ENCODE measurements around the gene ELMO2.

Gene ELMO2

GRCh38 chr20:46396052-46396740 is 10.2 kb downstream of the ELMO2 start:
- Histone ChIP-seq H2AFZ (ENCODE audit: insufficient read depth, low read length, poor library complexity) (no peak overlapping the region), H3K23ac (ENCODE audit: low read length) (no peak overlapping the region), H3K27me3 (ENCODE audit: insufficient read depth, low read length) (no peaks in the 10 kb centered on the region), H4K8ac (ENCODE audit: low read depth, low read length) (no peak overlapping the region), H3K9me3 (ENCODE audit: insufficient read depth, low read depth, low read length) (no peaks in the 10 kb centered on the region), H2BK5ac (ENCODE audit: low read depth, low read length, poor library complexity) (no peak overlapping the region), H3K9ac (ENCODE audit: low read length) (no peak overlapping the region), H3K4me3 (ENCODE audit: low read depth, low read length) (no peak overlapping the region), H3K79me2 (ENCODE audit: control insufficient read depth, insufficient read depth, low read length, poor library complexity) (peaks cover 5% of the 10 kb centered on the region), H3K4ac (ENCODE audit: low read depth, low read length) (no peak overlapping the region), H3K36me3 (ENCODE audit: control insufficient read depth in 1 of 2, insufficient read depth in 2 of 2, low read length in 2 of 2) (peaks cover 16 to 47% of the 10 kb centered on the region in 2 experiments), H4K91ac (ENCODE audit: low read depth, low read length) (no peak overlapping the region), H3K79me1 (ENCODE audit: low read length) (no peaks in the 10 kb centered on the region), H2BK120ac (ENCODE audit: insufficient read depth, low read length, poor library complexity) (no peak overlapping the region), H3K27ac (ENCODE audit: low read depth, low read length) (no peak overlapping the region), H3K4me2 (ENCODE audit: low read length) (no peak overlapping the region), H4K12ac (ENCODE audit: low read depth, low read length) (no peak overlapping the region), H3K18ac (ENCODE audit: low read length) (no peak overlapping the region), H3K14ac (ENCODE audit: low read length) (no peak overlapping the region), H2AK5ac (ENCODE audit: low read length) (no peak overlapping the region), H2BK12ac (ENCODE audit: low read length) (no peak overlapping the region), H3K4me1 (ENCODE audit: control insufficient read depth in 1 of 2, insufficient read depth in 2 of 2, low read length in 2 of 2) (peaks cover 1 to 3% of the 10 kb centered on the region in 2 experiments)
- WGBS (ENCODE audit: extremely low coverage, insufficient coverage, insufficient read length) = no CpG with 5 or more reads among the region's 7 CpGs
- no peak for DNase-seq

GRCh38 chr20:46394872-46395760 is 11.3 kb downstream of the ELMO2 start:
- Histone ChIP-seq H3K4me1 (ENCODE audit: control insufficient read depth in 1 of 2, insufficient read depth in 2 of 2, low read length in 2 of 2) (no peaks in the 10 kb centered on the region), H2AK5ac (ENCODE audit: low read length) (no peak overlapping the region), H3K23ac (ENCODE audit: low read length) (no peak overlapping the region), H2BK12ac (ENCODE audit: low read length) (no peak overlapping the region), H3K27ac (ENCODE audit: low read depth, low read length) (no peak overlapping the region), H3K79me1 (ENCODE audit: low read length) (no peaks in the 10 kb centered on the region), H4K91ac (ENCODE audit: low read depth, low read length) (no peak overlapping the region), H3K18ac (ENCODE audit: low read length) (no peak overlapping the region), H2AFZ (ENCODE audit: insufficient read depth, low read length, poor library complexity) (no peak overlapping the region), H4K8ac (ENCODE audit: low read depth, low read length) (no peak overlapping the region), H2BK5ac (ENCODE audit: low read depth, low read length, poor library complexity) (no peak overlapping the region), H3K9ac (ENCODE audit: low read length) (no peak overlapping the region), H3K4ac (ENCODE audit: low read depth, low read length) (no peak overlapping the region), H3K79me2 (ENCODE audit: control insufficient read depth, insufficient read depth, low read length, poor library complexity) (peaks cover 5% of the 10 kb centered on the region), H3K4me2 (ENCODE audit: low read length) (no peak overlapping the region), H3K36me3 (ENCODE audit: control insufficient read depth in 1 of 2, insufficient read depth in 2 of 2, low read length in 2 of 2) (peaks cover 16 to 53% of the 10 kb centered on the region in 2 experiments), H3K27me3 (ENCODE audit: insufficient read depth, low read length) (no peaks in the 10 kb centered on the region), H3K9me3 (ENCODE audit: insufficient read depth, low read depth, low read length) (no peaks in the 10 kb centered on the region), H3K4me3 (ENCODE audit: low read depth, low read length) (no peak overlapping the region), H3K14ac (ENCODE audit: low read length) (no peak overlapping the region), H2BK120ac (ENCODE audit: insufficient read depth, low read length, poor library complexity) (no peak overlapping the region), H4K12ac (ENCODE audit: low read depth, low read length) (no peak overlapping the region)
- no peak for DNase-seq
- no CpG with 5 or more reads among the region's 11 CpGs for WGBS (ENCODE audit: extremely low coverage, insufficient coverage, insufficient read length)

- no peak for DNase-seq
- no CpG with 5 or more reads among the region's 6 CpGs for WGBS (ENCODE audit: extremely low coverage, insufficient coverage, insufficient read length)
- no peak overlapping the region for H3K4ac ChIP-seq (ENCODE audit: low read depth, low read length)
- no peak overlapping the region for H2BK12ac ChIP-seq (ENCODE audit: low read length)
- no peak overlapping the region for H3K4me3 ChIP-seq (ENCODE audit: low read depth, low read length)
- no peak overlapping the region for H2AFZ ChIP-seq (ENCODE audit: insufficient read depth, low read length, poor library complexity)
- H3K18ac ChIP-seq (ENCODE audit: low read length) = no peak overlapping the region
- H4K12ac ChIP-seq (ENCODE audit: low read depth, low read length) = no peak overlapping the region
- no peak overlapping the region for H2BK120ac ChIP-seq (ENCODE audit: insufficient read depth, low read length, poor library complexity)
- no peak overlapping the region for H4K8ac ChIP-seq (ENCODE audit: low read depth, low read length)
- H3K79me2 ChIP-seq (ENCODE audit: control insufficient read depth, insufficient read depth, low read length, poor library complexity) = peaks cover under 1% of the 10 kb centered on the region
- no peak overlapping the region for H3K23ac ChIP-seq (ENCODE audit: low read length)
- no peak overlapping the region for H2AK5ac ChIP-seq (ENCODE audit: low read length)
- no peak overlapping the region for H4K91ac ChIP-seq (ENCODE audit: low read depth, low read length)
- H3K27ac ChIP-seq (ENCODE audit: low read depth, low read length) = no peak overlapping the region
- no peaks in the 10 kb centered on the region for H3K9me3 ChIP-seq (ENCODE audit: insufficient read depth, low read depth, low read length)
- no peak overlapping the region for H3K4me2 ChIP-seq (ENCODE audit: low read length)
- no peak overlapping the region for H3K14ac ChIP-seq (ENCODE audit: low read length)
- H3K9ac ChIP-seq (ENCODE audit: low read length) = no peak overlapping the region
- H3K27me3 ChIP-seq (ENCODE audit: insufficient read depth, low read length) = no peaks in the 10 kb centered on the region
- H2BK5ac ChIP-seq (ENCODE audit: low read depth, low read length, poor library complexity) = no peak overlapping the region
- no peaks in the 10 kb centered on the region for H3K79me1 ChIP-seq (ENCODE audit: low read length)
- no peaks in the 10 kb centered on the region for H3K4me1 ChIP-seq (ENCODE audit: control insufficient read depth in 1 of 2, insufficient read depth in 2 of 2, low read length in 2 of 2)
- peaks cover 15 to 49% of the 10 kb centered on the region in 2 experiments for H3K36me3 ChIP-seq (ENCODE audit: control insufficient read depth in 1 of 2, insufficient read depth in 2 of 2, low read length in 2 of 2)
Measured at GRCh38 chr20:46393967-46394366, 12.4 kb downstream of the ELMO2 start.

GRCh38 chr20:46388937-46389336 is 17.5 kb downstream of the ELMO2 start:
- Histone ChIP-seq H3K4me2 (ENCODE audit: low read length) (no peak overlapping the region), H3K36me3 (ENCODE audit: control insufficient read depth in 1 of 2, insufficient read depth in 2 of 2, low read length in 2 of 2) (peaks cover 25 to 69% of the 10 kb centered on the region in 2 experiments), H2BK12ac (ENCODE audit: low read length) (no peak overlapping the region), H2BK5ac (ENCODE audit: low read depth, low read length, poor library complexity) (no peak overlapping the region), H3K79me2 (ENCODE audit: control insufficient read depth, insufficient read depth, low read length, poor library complexity) (no peaks in the 10 kb centered on the region), H3K4me1 (ENCODE audit: control insufficient read depth in 1 of 2, insufficient read depth in 2 of 2, low read length in 2 of 2) (no peaks in the 10 kb centered on the region), H3K27me3 (ENCODE audit: insufficient read depth, low read length) (no peaks in the 10 kb centered on the region), H3K14ac (ENCODE audit: low read length) (no peak overlapping the region), H3K23ac (ENCODE audit: low read length) (no peak overlapping the region), H3K4ac (ENCODE audit: low read depth, low read length) (no peak overlapping the region), H3K4me3 (ENCODE audit: low read depth, low read length) (no peak overlapping the region), H2AK5ac (ENCODE audit: low read length) (no peak overlapping the region), H3K9me3 (ENCODE audit: insufficient read depth, low read depth, low read length) (no peaks in the 10 kb centered on the region), H3K27ac (ENCODE audit: low read depth, low read length) (no peak overlapping the region), H2BK120ac (ENCODE audit: insufficient read depth, low read length, poor library complexity) (no peak overlapping the region), H2AFZ (ENCODE audit: insufficient read depth, low read length, poor library complexity) (no peak overlapping the region), H3K9ac (ENCODE audit: low read length) (no peak overlapping the region), H4K8ac (ENCODE audit: low read depth, low read length) (no peak overlapping the region), H3K79me1 (ENCODE audit: low read length) (no peaks in the 10 kb centered on the region), H4K91ac (ENCODE audit: low read depth, low read length) (no peak overlapping the region), H4K12ac (ENCODE audit: low read depth, low read length) (no peak overlapping the region), H3K18ac (ENCODE audit: low read length) (no peak overlapping the region)
- no peak for DNase-seq
- WGBS (ENCODE audit: extremely low coverage, insufficient coverage, insufficient read length) = no CpG with 5 or more reads among the region's 10 CpGs

All from trophoblast cell (in vitro differentiated cells and primary cell).